ENCODE measurements around the gene CHSY1.
A peak's percentile ranks its signal among the peaks of the same experiment; 100 is the strongest.

Gene CHSY1

GRCh38 chr15:101267320-101268104 is 15.7 kb upstream of the CHSY1 start:
- TF ChIP-seq FOXP2 (optimal IDR thresholded peaks at IDR 0.05; ENCODE audit: borderline replicate concordance, extremely low read depth, extremely low read length, insufficient read depth): no peak
- 0 out of 2 replicates have a peak, but pooled peaks have one; percentile 26 for TF ChIP-seq POLR2AphosphoS5 (IDR thresholded peaks at IDR 0.05; ENCODE audit: low read depth, low read length)
- no peak for TF ChIP-seq SIN3A (IDR thresholded peaks at IDR 0.05; ENCODE audit: borderline replicate concordance, insufficient read depth, low read length)

GRCh38 chr15:101266787-101267186 is 14.9 kb upstream of the CHSY1 start:
- TF ChIP-seq, protein P1, sequence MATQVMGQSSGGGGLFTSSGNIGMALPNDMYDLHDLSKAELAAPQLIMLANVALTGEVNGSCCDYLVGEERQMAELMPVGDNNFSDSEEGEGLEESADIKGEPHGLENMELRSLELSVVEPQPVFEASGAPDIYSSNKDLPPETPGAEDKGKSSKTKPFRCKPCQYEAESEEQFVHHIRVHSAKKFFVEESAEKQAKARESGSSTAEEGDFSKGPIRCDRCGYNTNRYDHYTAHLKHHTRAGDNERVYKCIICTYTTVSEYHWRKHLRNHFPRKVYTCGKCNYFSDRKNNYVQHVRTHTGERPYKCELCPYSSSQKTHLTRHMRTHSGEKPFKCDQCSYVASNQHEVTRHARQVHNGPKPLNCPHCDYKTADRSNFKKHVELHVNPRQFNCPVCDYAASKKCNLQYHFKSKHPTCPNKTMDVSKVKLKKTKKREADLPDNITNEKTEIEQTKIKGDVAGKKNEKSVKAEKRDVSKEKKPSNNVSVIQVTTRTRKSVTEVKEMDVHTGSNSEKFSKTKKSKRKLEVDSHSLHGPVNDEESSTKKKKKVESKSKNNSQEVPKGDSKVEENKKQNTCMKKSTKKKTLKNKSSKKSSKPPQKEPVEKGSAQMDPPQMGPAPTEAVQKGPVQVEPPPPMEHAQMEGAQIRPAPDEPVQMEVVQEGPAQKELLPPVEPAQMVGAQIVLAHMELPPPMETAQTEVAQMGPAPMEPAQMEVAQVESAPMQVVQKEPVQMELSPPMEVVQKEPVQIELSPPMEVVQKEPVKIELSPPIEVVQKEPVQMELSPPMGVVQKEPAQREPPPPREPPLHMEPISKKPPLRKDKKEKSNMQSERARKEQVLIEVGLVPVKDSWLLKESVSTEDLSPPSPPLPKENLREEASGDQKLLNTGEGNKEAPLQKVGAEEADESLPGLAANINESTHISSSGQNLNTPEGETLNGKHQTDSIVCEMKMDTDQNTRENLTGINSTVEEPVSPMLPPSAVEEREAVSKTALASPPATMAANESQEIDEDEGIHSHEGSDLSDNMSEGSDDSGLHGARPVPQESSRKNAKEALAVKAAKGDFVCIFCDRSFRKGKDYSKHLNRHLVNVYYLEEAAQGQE (IDR thresholded peaks at IDR 0.05; ENCODE audit: insufficient read depth in 1 of 2, low read depth in 2 of 2, low read length in 2 of 2): no peak
- TF ChIP-seq POLR2AphosphoS5 (IDR thresholded peaks at IDR 0.05; ENCODE audit: low read depth, low read length): no peak
- no peak for TF ChIP-seq TAF1 (IDR thresholded peaks at IDR 0.05; ENCODE audit: borderline replicate concordance, insufficient read depth, low read length)
- no peak for TF ChIP-seq SIN3A (IDR thresholded peaks at IDR 0.05; ENCODE audit: borderline replicate concordance, insufficient read depth, low read length)
- no peak for TF ChIP-seq FOXP2 (optimal IDR thresholded peaks at IDR 0.05; ENCODE audit: borderline replicate concordance, extremely low read depth, extremely low read length, insufficient read depth)

DNA sequence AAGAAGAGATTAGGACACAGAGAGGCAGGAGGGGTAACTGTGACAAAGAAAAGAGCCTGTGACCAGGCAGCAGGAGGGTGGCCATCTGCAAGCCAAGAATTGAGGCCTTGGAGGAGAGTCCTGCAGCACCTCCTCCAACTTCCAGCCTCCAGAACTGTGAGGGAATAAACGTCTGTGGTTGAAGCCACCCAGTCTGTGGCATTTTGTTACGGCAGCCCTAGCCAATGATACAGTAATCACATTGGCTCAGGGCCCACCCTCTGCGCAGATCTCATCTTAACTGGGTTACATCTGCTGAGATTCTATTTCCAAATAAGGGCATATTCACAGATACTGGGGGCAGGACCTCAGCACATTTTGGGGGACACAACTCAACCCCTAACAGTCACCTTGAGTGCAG is 14.2 kb upstream of the CHSY1 start:
- no peak for TF ChIP-seq POLR2AphosphoS5 (IDR thresholded peaks at IDR 0.05; ENCODE audit: low read depth, low read length)
- TF ChIP-seq TAF1 (IDR thresholded peaks at IDR 0.05; ENCODE audit: borderline replicate concordance, insufficient read depth, low read length): no peak
- TF ChIP-seq FOXP2 (optimal IDR thresholded peaks at IDR 0.05; ENCODE audit: borderline replicate concordance, extremely low read depth, extremely low read length, insufficient read depth): no peak
- no peak for TF ChIP-seq SIN3A (IDR thresholded peaks at IDR 0.05; ENCODE audit: borderline replicate concordance, insufficient read depth, low read length)
- TF ChIP-seq, protein P1 (IDR thresholded peaks at IDR 0.05; ENCODE audit: insufficient read depth in 1 of 2, low read depth in 2 of 2, low read length in 2 of 2): no peak

DNA sequence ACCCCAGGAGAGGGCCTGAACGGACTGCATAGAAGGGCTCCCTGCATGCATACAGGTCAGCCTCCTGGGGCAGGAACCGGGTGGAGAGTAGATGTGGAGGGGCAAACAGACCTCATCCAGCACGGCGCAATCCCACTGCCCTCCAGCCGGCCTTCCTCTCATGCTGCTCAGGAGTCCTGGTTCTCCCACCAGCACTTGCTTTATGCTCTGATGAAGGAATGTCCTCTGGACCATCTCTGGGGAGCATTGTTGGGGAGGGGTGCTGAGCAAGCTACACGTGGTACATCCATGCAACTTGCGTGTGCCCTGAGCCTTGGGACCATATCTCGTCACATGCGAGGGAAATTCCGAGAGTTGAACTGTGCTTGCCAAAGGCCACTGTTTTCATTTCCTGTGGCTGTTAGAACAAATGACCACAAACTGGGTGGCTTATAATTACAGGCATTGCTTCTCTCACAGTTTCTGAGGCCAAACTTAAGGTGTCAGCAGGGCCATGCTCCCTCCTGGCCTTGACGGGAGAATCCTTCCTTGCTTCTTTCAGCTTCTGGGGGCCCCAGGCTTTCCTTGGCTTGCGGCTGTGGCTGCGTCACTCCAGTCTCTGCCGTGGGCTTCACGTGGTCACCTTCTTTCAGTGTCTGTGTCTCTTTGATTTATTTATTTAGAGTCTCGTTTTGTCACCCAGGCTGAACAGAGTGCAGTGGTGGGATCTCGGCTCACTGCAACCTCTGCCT is 13.2 kb upstream of the CHSY1 start:
- TF ChIP-seq FOXP2 (optimal IDR thresholded peaks at IDR 0.05; ENCODE audit: borderline replicate concordance, extremely low read depth, extremely low read length, insufficient read depth): no peak
- no peak for TF ChIP-seq TAF1 (IDR thresholded peaks at IDR 0.05; ENCODE audit: borderline replicate concordance, insufficient read depth, low read length)
- no peak for TF ChIP-seq SIN3A (IDR thresholded peaks at IDR 0.05; ENCODE audit: borderline replicate concordance, insufficient read depth, low read length)
- no peak for TF ChIP-seq POLR2AphosphoS5 (IDR thresholded peaks at IDR 0.05; ENCODE audit: low read depth, low read length)
- TF ChIP-seq, protein P1 (IDR thresholded peaks at IDR 0.05; ENCODE audit: insufficient read depth in 1 of 2, low read depth in 2 of 2, low read length in 2 of 2): no peak

DNA sequence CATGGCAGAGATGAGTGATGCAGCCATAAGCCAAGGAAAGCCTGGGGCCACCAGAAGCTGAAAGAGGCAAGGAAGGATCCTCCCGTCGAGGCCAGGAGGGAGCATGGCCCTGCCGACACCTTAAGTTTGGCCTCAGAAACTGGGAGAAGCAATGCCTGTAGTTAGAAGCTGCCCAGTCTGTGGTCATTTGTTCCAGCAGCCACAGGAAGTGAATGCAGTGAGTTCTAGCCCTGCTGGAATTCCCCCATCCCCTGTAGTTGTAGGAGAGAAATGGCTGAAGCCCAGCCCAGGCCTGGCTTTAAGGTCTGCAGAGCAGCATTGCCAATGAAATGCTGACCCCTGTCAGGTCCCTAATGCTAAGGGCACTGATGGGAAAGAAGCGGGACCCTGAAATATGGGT is 12.2 kb upstream of the CHSY1 start:
- TF ChIP-seq TAF1 (IDR thresholded peaks at IDR 0.05; ENCODE audit: borderline replicate concordance, insufficient read depth, low read length): no peak
- TF ChIP-seq SIN3A (IDR thresholded peaks at IDR 0.05; ENCODE audit: borderline replicate concordance, insufficient read depth, low read length): no peak
- TF ChIP-seq POLR2AphosphoS5 (IDR thresholded peaks at IDR 0.05; ENCODE audit: low read depth, low read length): no peak
- TF ChIP-seq, protein P1 (IDR thresholded peaks at IDR 0.05; ENCODE audit: insufficient read depth in 1 of 2, low read depth in 2 of 2, low read length in 2 of 2): no peak
- no peak for TF ChIP-seq FOXP2 (optimal IDR thresholded peaks at IDR 0.05; ENCODE audit: borderline replicate concordance, extremely low read depth, extremely low read length, insufficient read depth)

All from PFSK-1 (cell line).